Liver (tissue), 3 donors: ENCODE results near the gene CCDC39.

ENCODE experiments used
- NR2F2 ChIP-seq: IDR thresholded peaks from 2 replicates; pipeline ENCODE4 v1.6.1; 2016; ENCODE audit warnings: antibody characterized with exemption
- SP1 ChIP-seq: IDR thresholded peaks from 2 replicates; pipeline ENCODE4 v1.6.1; 2018; ENCODE audit warnings: antibody characterized with exemption, mild to moderate bottlenecking
- TF ChIP-seq, protein P1 (sequence below): fragments of 150-350 bp; IDR thresholded peaks from 2 replicates; pipeline ENCODE4 v1.5.1; 2017; ENCODE audit warnings: improper control_type of control experiment, low read depth, low read length; ENCODE audit not compliant: missing input control
- donor health status: healthy.
- donor health status: healthy.

- TF ChIP-seq NR2F2 = no peak
- TF ChIP-seq, protein P1, sequence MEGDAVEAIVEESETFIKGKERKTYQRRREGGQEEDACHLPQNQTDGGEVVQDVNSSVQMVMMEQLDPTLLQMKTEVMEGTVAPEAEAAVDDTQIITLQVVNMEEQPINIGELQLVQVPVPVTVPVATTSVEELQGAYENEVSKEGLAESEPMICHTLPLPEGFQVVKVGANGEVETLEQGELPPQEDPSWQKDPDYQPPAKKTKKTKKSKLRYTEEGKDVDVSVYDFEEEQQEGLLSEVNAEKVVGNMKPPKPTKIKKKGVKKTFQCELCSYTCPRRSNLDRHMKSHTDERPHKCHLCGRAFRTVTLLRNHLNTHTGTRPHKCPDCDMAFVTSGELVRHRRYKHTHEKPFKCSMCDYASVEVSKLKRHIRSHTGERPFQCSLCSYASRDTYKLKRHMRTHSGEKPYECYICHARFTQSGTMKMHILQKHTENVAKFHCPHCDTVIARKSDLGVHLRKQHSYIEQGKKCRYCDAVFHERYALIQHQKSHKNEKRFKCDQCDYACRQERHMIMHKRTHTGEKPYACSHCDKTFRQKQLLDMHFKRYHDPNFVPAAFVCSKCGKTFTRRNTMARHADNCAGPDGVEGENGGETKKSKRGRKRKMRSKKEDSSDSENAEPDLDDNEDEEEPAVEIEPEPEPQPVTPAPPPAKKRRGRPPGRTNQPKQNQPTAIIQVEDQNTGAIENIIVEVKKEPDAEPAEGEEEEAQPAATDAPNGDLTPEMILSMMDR = no peak
- TF ChIP-seq SP1 = no peak
Observed at GRCh38 chr3:180630371-180630770, 48.9 kb downstream of the CCDC39 start.
